ENCODE measurements around the gene SMYD3. TPM values are rescaled to one million over a fixed set of nuclear protein-coding genes. Genes with fewer than 3 reads are reported as not detected.

Gene SMYD3
- total and polyA plus RNA-seq, 2 donors (not counting 1 experiment from before 2014, with no cell fraction given): 9.7 to 37.2 TPM

DNA sequence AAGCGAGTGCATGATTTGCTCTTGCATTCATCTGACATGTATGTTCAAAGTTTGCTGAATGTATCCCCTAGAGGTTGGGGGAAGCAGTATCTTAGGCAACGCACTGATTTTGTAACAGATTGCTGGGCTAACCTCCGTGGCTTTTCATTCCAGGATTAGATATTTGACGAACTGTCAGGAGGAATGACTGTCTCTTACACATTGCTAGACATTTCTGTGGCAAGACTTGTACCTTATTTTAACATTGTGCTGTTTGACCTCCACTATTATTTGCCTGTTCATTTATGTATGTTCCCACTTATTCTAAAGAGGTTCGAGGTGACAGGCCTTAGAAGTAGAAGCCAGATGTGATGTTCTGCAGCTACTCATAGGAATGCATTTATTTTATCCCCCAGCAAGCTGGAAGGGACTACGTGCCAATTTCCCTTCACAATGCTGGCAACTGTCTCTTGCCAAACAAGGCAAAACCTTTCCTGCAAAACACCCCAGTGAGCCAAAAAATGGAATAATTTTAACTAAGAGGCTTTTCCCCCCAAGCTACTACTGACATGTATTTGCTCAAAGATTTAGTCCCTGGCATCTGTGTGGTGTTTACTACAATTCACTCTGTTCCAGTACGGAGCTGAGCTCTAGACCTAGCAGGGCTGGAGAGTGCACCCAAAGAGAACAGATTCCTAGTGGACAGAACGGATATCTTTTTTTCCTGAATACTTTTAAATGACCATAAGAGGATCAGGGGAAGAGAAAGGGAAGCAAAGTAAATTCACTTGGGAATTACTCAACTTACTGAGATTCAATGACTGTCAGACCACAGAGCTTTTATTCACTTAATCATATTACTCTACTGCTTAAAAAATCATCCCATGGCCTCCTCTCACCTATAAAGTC, 646.2 kb downstream of the SMYD3 start:
- DNase-seq (no peak), ATAC-seq (ENCODE audit: low read depth) (no peak)
- no peaks in the 10 kb centered on the region for H4K20me1 ChIP-seq (ENCODE audit: control insufficient read depth, insufficient read depth, low read length, poor library complexity, severe bottlenecking)
- no peak overlapping the region for H3K4me2 ChIP-seq (replicated peaks; ENCODE audit: low read depth, low read length, poor library complexity, severe bottlenecking)
- 96% methylated on average over 4 of the region's 8 CpGs for WGBS (ENCODE audit: insufficient coverage)
- H3K36me3 ChIP-seq (replicated peaks in 1 of 2; ENCODE audit: control extremely low read depth in 1 of 2, control insufficient read depth in 1 of 2, extremely low read depth in 1 of 2, insufficient read depth in 2 of 2, low read length in 1 of 2): peaks cover 0 to 4% of the 10 kb centered on the region in 2 experiments
- no peaks in the 10 kb centered on the region for H3K4me1 Mint-ChIP-seq
- CTCF ChIA-PET: no interaction called here
- no peak for TF ChIP-seq CTCF (IDR thresholded peaks at IDR 0.05)
- no peak for TF ChIP-seq EZH2 (IDR thresholded peaks at IDR 0.05; ENCODE audit: borderline replicate concordance, insufficient read depth, low read depth, low read length, poor library complexity, severe bottlenecking)
- H3K27me3 Mint-ChIP-seq: no peaks in the 10 kb centered on the region
- no peaks in the 10 kb centered on the region for H3K9me3 Mint-ChIP-seq (ENCODE audit: insufficient read depth)
- no peak overlapping the region for H3K4me3 ChIP-seq (ENCODE audit: control extremely low read depth in 1 of 5, extremely low read depth in 1 of 5, insufficient read depth in 1 of 5, low read depth in 2 of 5, low read length in 4 of 5)
- H3K27ac Mint-ChIP-seq: no peak overlapping the region
- no peak overlapping the region for H2AFZ ChIP-seq (ENCODE audit: insufficient read depth, low read depth, low read length, poor library complexity, severe bottlenecking)
- no peaks in the 10 kb centered on the region for H3K4me1 ChIP-seq (ENCODE audit: control insufficient read depth in 2 of 2, insufficient read depth in 2 of 2, low read length in 2 of 2)
- POLR2A ChIA-PET: no interaction called here
- H3K9ac ChIP-seq (ENCODE audit: low read length): no peak overlapping the region
- no peaks in the 10 kb centered on the region for H3K27me3 ChIP-seq (replicated peaks in 1 of 4; ENCODE audit: control extremely low read depth in 1 of 4, control insufficient read depth in 3 of 4, insufficient read depth in 4 of 4, low read length in 3 of 4)
- H3K4me3 Mint-ChIP-seq: no peak overlapping the region
- intact Hi-C loops (cut with micrococcal nuclease): no loop called here
- H3K79me2 ChIP-seq (ENCODE audit: control insufficient read depth, insufficient read depth, low read length): no peaks in the 10 kb centered on the region
- H3K9me3 ChIP-seq (ENCODE audit: control extremely low read depth in 1 of 3, control insufficient read depth in 2 of 3, insufficient read depth in 1 of 3, low read length in 2 of 3): no peaks in the 10 kb centered on the region
- H3K27ac ChIP-seq (ENCODE audit: low read length in 2 of 2): no peak overlapping the region

GRCh38 chr1:245859493-245860114, 647.5 kb downstream of the SMYD3 start:
- Mint-ChIP-seq H3K4me1 (no peaks in the 10 kb centered on the region), H3K9me3 (ENCODE audit: insufficient read depth) (no peaks in the 10 kb centered on the region), H3K27ac (no peak overlapping the region), H3K27me3 (no peaks in the 10 kb centered on the region), H3K4me3 (no peak overlapping the region)
- intact Hi-C loops (cut with micrococcal nuclease): no loop called here
- TF ChIP-seq CTCF (IDR thresholded peaks at IDR 0.05) (no peak), EZH2 (IDR thresholded peaks at IDR 0.05; ENCODE audit: borderline replicate concordance, insufficient read depth, low read depth, low read length, poor library complexity, severe bottlenecking) (no peak)
- Histone ChIP-seq H3K79me2 (ENCODE audit: control insufficient read depth, insufficient read depth, low read length) (no peaks in the 10 kb centered on the region), H3K4me2 (replicated peaks; ENCODE audit: low read depth, low read length, poor library complexity, severe bottlenecking) (no peak overlapping the region), H3K9me3 (ENCODE audit: control extremely low read depth in 1 of 3, control insufficient read depth in 2 of 3, insufficient read depth in 1 of 3, low read length in 2 of 3) (peaks cover 0 to 2% (median 0%) of the 10 kb centered on the region in 3 donors), H2AFZ (ENCODE audit: insufficient read depth, low read depth, low read length, poor library complexity, severe bottlenecking) (no peak overlapping the region), H3K9ac (ENCODE audit: low read length) (no peak overlapping the region), H3K27ac (ENCODE audit: low read length in 2 of 2) (no peak overlapping the region), H3K36me3 (replicated peaks in 1 of 2; ENCODE audit: control extremely low read depth in 1 of 2, control insufficient read depth in 1 of 2, extremely low read depth in 1 of 2, insufficient read depth in 2 of 2, low read length in 1 of 2) (peaks cover 0 to 4% of the 10 kb centered on the region in 2 experiments), H4K20me1 (ENCODE audit: control insufficient read depth, insufficient read depth, low read length, poor library complexity, severe bottlenecking) (no peaks in the 10 kb centered on the region), H3K4me1 (ENCODE audit: control insufficient read depth in 2 of 2, insufficient read depth in 2 of 2, low read length in 2 of 2) (no peaks in the 10 kb centered on the region), H3K27me3 (replicated peaks in 1 of 4; ENCODE audit: control extremely low read depth in 1 of 4, control insufficient read depth in 3 of 4, insufficient read depth in 4 of 4, low read length in 3 of 4) (no peaks in the 10 kb centered on the region), H3K4me3 (ENCODE audit: control extremely low read depth in 1 of 5, extremely low read depth in 1 of 5, insufficient read depth in 1 of 5, low read depth in 2 of 5, low read length in 4 of 5) (no peak overlapping the region)
- 92% methylated on average over 7 of the region's 9 CpGs for WGBS (ENCODE audit: insufficient coverage)
- POLR2A ChIA-PET: no interaction called here
- CTCF ChIA-PET: no interaction called here
- DNase-seq (no peak), ATAC-seq (ENCODE audit: low read depth) (no peak)
